Left lung (tissue), 10 donors: ENCODE data around the gene RAPSN. TPM values are rescaled to one million over a fixed set of nuclear protein-coding genes. Genes with fewer than 3 reads are reported as not detected.

Experiments used
- ATAC-seq: fragments of 200-7000 bp; cut with Tn5 transposase; one replicate; pipeline ENCODE4 v1.9.1; 2020; ENCODE audit warnings: moderate library complexity
- DNase-seq, 4 donors: peaks; one replicate each; pipeline ENCODE4 v3.0.0-alpha.2; 2013 to 2020
- H3K27ac ChIP-seq, 2 donors: fragments of 200-600 bp; sonication (generic) in 1 of 2; one replicate each; pipeline versions ENCODE4 v1.5.0 to v1.8.0; 2020 to 2021
- H3K27me3 ChIP-seq, 2 donors: fragments of 200-600 bp; sonication (generic) in 1 of 2; one replicate each; pipeline versions ENCODE4 v1.5.0 to v1.8.0; 2020 to 2021
- H3K36me3 ChIP-seq, 2 donors: fragments of 200-600 bp; sonication (generic) in 1 of 2; one replicate each; pipeline versions ENCODE4 v1.5.0 to v1.8.0; 2020 to 2021
- H3K4me1 ChIP-seq, 2 donors: fragments of 200-600 bp; one replicate each; pipeline ENCODE4 v1.8.0; 2021
- H3K4me3 ChIP-seq, 2 donors: fragments of 200-600 bp; sonication (generic) in 1 of 2; one replicate each; pipeline versions ENCODE4 v1.5.0 to v1.8.0; 2020 to 2021; ENCODE audit warnings: mild to moderate bottlenecking in 1 of 2
- H3K9me3 ChIP-seq, 2 donors: fragments of 200-600 bp; sonication (generic) in 1 of 2; one replicate each; pipeline versions ENCODE4 v1.5.0 to v1.8.0; 2020 to 2021
- CTCF ChIP-seq, 2 donors: fragments of 200-600 bp; sonication (generic) in 1 of 2; IDR thresholded peaks; one replicate each; pipeline versions ENCODE4 v1.5.0 to v1.8.0; 2021; ENCODE audit warnings: antibody characterized with exemption in 2 of 2
- intact Hi-C, 2 donors: fragments of 100-400 bp; cut with DNase I; formaldehyde crosslinking; loops; one replicate each; pipeline versions ENCODE4 v1.11.2 to v1.14.2; 2022
- polyA plus RNA-seq, 6 donors: library from polyadenylated mRNA; unstranded; fragments of 120-200 nt; gene quantifications; one replicate each; pipeline ENCODE4 v1.2.1, GENCODE V29; 2013; ENCODE audit not compliant: insufficient read length in 6 of 6
- total RNA-seq, 2 donors: library from RNA; stranded (reverse); fragmentation: NEBNext Ultra II Directional; extraction: Animal tissue kit (Norgen Biotek cat#: 25700); gene quantifications; one replicate each; pipeline ENCODE4 v1.2.1, GENCODE V29; 2021
- donor health status: DM: no; HTN: yes; CAD: no.
- donor health status: DM: no; HTN: no; CAD: no.

Gene RAPSN
- total and polyA plus RNA-seq, 8 donors: 0.26 to 1.0 (median 0.51) TPM

- DNase-seq (no peak), ATAC-seq (no peak)
- H3K36me3 ChIP-seq: no peaks in the 10 kb centered on the region
- no peaks in the 10 kb centered on the region for H3K9me3 ChIP-seq
- no peak for TF ChIP-seq CTCF (IDR thresholded peaks at IDR 0.05)
- no peaks in the 10 kb centered on the region for H3K27me3 ChIP-seq
- no peaks in the 10 kb centered on the region for H3K4me1 ChIP-seq
- no peak overlapping the region for H3K4me3 ChIP-seq
- intact Hi-C loops: no loop called here
- H3K27ac ChIP-seq: no peak overlapping the region
Observed at GRCh38 chr11:47449541-47449940, 605 bp upstream of the RAPSN start.

DNA sequence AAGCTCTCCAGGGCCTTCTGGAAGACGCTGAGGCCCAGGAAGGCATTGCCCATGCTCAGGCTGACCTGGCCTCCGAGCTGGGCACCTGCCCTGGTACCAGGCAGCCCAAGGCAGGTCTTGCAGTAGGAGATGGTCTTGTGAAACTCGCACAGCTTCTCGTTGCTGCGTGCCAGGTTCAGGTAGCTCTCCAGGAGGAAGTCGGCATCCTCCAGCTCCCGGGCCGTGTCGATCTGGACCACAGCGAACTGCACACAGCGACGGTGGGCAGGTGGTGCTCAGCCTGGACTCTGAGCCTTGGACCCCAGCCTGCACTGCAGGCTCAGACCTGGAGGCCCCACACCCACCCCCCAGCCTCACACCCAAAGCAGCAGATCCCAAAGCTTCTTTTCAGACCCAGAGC lies 1.0 kb downstream of the RAPSN start:
- H3K4me1 ChIP-seq: no peaks in the 10 kb centered on the region
- H3K9me3 ChIP-seq: no peaks in the 10 kb centered on the region
- no peak overlapping the region for H3K4me3 ChIP-seq
- intact Hi-C loops: no loop called here
- no peak for ATAC-seq
- no peak for DNase-seq
- H3K27me3 ChIP-seq: no peaks in the 10 kb centered on the region
- no peaks in the 10 kb centered on the region for H3K36me3 ChIP-seq
- no peak for TF ChIP-seq CTCF (IDR thresholded peaks at IDR 0.05)
- H3K27ac ChIP-seq: no peak overlapping the region

DNA sequence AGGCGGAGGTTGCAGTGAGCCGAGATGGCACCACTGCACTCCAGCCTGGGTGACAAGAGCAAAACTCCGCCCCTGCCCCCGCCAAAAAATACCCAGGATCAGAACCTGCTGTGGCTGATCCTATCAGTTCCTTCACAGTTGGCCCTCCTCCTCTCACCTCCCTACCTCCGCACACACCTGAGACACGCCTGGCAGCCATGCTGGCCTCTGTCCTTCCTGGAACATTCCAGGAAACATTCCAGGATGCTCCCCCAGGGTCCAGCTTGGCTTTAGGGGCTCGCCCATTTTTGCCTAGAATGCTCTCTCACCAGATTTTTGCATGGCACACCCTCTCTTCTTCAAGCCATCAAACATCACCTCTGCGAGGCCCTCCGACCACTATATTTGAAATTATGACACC lies 2.1 kb downstream of the RAPSN start:
- Histone ChIP-seq H3K4me3 (no peak overlapping the region), H3K27ac (no peak overlapping the region), H3K36me3 (no peaks in the 10 kb centered on the region), H3K27me3 (no peaks in the 10 kb centered on the region), H3K4me1 (no peaks in the 10 kb centered on the region), H3K9me3 (no peaks in the 10 kb centered on the region)
- DNase-seq (no peak), ATAC-seq (no peak)
- TF ChIP-seq CTCF (IDR thresholded peaks at IDR 0.05): no peak
- intact Hi-C loops: no loop called here

GRCh38 chr11:47445840-47446239 lies 3.1 kb downstream of the RAPSN start:
- Histone ChIP-seq H3K4me3 (no peak overlapping the region), H3K4me1 (no peaks in the 10 kb centered on the region), H3K36me3 (no peaks in the 10 kb centered on the region), H3K27ac (no peak overlapping the region), H3K27me3 (no peaks in the 10 kb centered on the region), H3K9me3 (no peaks in the 10 kb centered on the region)
- no peak for DNase-seq
- intact Hi-C loops: no loop called here
- no peak for ATAC-seq
- no peak for TF ChIP-seq CTCF (IDR thresholded peaks at IDR 0.05)

- Histone ChIP-seq H3K36me3 (no peaks in the 10 kb centered on the region), H3K27ac (no peak overlapping the region), H3K4me1 (no peaks in the 10 kb centered on the region), H3K9me3 (no peaks in the 10 kb centered on the region), H3K4me3 (no peak overlapping the region), H3K27me3 (no peaks in the 10 kb centered on the region)
- no peak for ATAC-seq
- no peak for DNase-seq
- intact Hi-C loops: no loop called here
- no peak for TF ChIP-seq CTCF (IDR thresholded peaks at IDR 0.05)
Observed at GRCh38 chr11:47443817-47444216, 5.1 kb downstream of the RAPSN start.
